Measurements from ENCODE around the gene HES7.
A peak's percentile ranks its signal among the peaks of the same experiment; 100 is the strongest.

HES7 gene

GRCh38 chr17:8142887-8143580 lies 19.1 kb upstream of the HES7 start:
- DNase-seq, result no peak

- DNase-seq, result no peak
These were observed 18.4 kb upstream of the HES7 start for GRCh38 chr17:8142158-8142886.

- DNase-seq, result no peak
These were observed 17.8 kb upstream of the HES7 start for GRCh38 chr17:8141741-8142140.

GRCh38 chr17:8141045-8141444 lies 17.1 kb upstream of the HES7 start:
- DNase-seq, result no peak

- no peak for DNase-seq
These were observed 16.4 kb upstream of the HES7 start for GRCh38 chr17:8140065-8141029.

- DNase-seq, result peak; percentile 81
These were observed 14.9 kb upstream of the HES7 start for GRCh38 chr17:8138672-8139371.

- no peak for DNase-seq
These were observed 14.4 kb upstream of the HES7 start for GRCh38 chr17:8138374-8138671.

GRCh38 chr17:8137645-8138373 lies 13.9 kb upstream of the HES7 start:
- DNase-seq, result no peak

- no peak for DNase-seq
These were observed 10.0 kb upstream of the HES7 start for GRCh38 chr17:8133941-8134340.

GRCh38 chr17:8133399-8133798 lies 9.5 kb upstream of the HES7 start:
- no peak for DNase-seq

GRCh38 chr17:8131844-8132441 lies 8.0 kb upstream of the HES7 start:
- DNase-seq, result no peak

- DNase-seq, result no peak
These were observed 4.3 kb upstream of the HES7 start for GRCh38 chr17:8128125-8128784.

GRCh38 chr17:8126491-8127066 lies 2.7 kb upstream of the HES7 start:
- no peak for DNase-seq

- no peak for DNase-seq
These were observed 2.1 kb upstream of the HES7 start for GRCh38 chr17:8125947-8126490.

- DNase-seq, result no peak
These were observed 1.4 kb upstream of the HES7 start for GRCh38 chr17:8125154-8125946.

GRCh38 chr17:8124350-8125153 lies 646 bp upstream of the HES7 start:
- no peak for DNase-seq

- DNase-seq, result no peak
These were observed 797 bp downstream of the HES7 start for GRCh38 chr17:8122924-8123694.

GRCh38 chr17:8122422-8122923 lies 1.4 kb downstream of the HES7 start:
- DNase-seq, result no peak
